CD4-positive, alpha-beta T cell treated with Interferon gamma for 1 hour (primary cell): ENCODE data around the gene CCDC154.

Experiments used
- DNase-seq: peaks from one replicate; pipeline ENCODE4 v3.0.0-alpha.2; 2020

The CCDC154 gene

GRCh38 chr16:1413684-1414531 is 30.4 kb downstream of the CCDC154 start:
- DNase-seq: peak; percentile 71

- no peak for DNase-seq
Measured at GRCh38 chr16:1412847-1413246, 31.5 kb downstream of the CCDC154 start.

GRCh38 chr16:1408171-1408837 is 36.1 kb downstream of the CCDC154 start:
- peak; percentile 93 for DNase-seq

GRCh38 chr16:1407753-1408152 is 36.6 kb downstream of the CCDC154 start:
- no peak for DNase-seq

GRCh38 chr16:1403733-1404132 is 40.6 kb downstream of the CCDC154 start:
- no peak for DNase-seq

GRCh38 chr16:1403036-1403435 is 41.3 kb downstream of the CCDC154 start:
- DNase-seq: no peak

- DNase-seq: no peak
Measured at GRCh38 chr16:1401758-1402154, 42.6 kb downstream of the CCDC154 start.

GRCh38 chr16:1401061-1401757 is 43.1 kb downstream of the CCDC154 start:
- no peak for DNase-seq

- no peak for DNase-seq
Measured at GRCh38 chr16:1398826-1399581, 45.4 kb downstream of the CCDC154 start.

- DNase-seq: no peak
Measured at GRCh38 chr16:1398351-1398750, 46.0 kb downstream of the CCDC154 start.

GRCh38 chr16:1397779-1398178 is 46.6 kb downstream of the CCDC154 start:
- no peak for DNase-seq

- DNase-seq: no peak
Measured at GRCh38 chr16:1395444-1396031, 48.8 kb downstream of the CCDC154 start.

- no peak for DNase-seq
Measured at GRCh38 chr16:1394367-1394951, 49.9 kb downstream of the CCDC154 start.

- no peak for DNase-seq
Measured at GRCh38 chr16:1393613-1394176, 50.7 kb downstream of the CCDC154 start.

GRCh38 chr16:1392826-1393225 is 51.5 kb downstream of the CCDC154 start:
- no peak for DNase-seq

- DNase-seq: no peak
Measured at GRCh38 chr16:1390239-1390779, 54.0 kb downstream of the CCDC154 start.

GRCh38 chr16:1389762-1390161 is 54.6 kb downstream of the CCDC154 start:
- no peak for DNase-seq

GRCh38 chr16:1387331-1387730 is 57.0 kb downstream of the CCDC154 start:
- no peak for DNase-seq

- DNase-seq: no peak
Measured at GRCh38 chr16:1385232-1385631, 59.1 kb downstream of the CCDC154 start.
